ENCODE results near the gene MYO7A.

MYO7A gene

DNA sequence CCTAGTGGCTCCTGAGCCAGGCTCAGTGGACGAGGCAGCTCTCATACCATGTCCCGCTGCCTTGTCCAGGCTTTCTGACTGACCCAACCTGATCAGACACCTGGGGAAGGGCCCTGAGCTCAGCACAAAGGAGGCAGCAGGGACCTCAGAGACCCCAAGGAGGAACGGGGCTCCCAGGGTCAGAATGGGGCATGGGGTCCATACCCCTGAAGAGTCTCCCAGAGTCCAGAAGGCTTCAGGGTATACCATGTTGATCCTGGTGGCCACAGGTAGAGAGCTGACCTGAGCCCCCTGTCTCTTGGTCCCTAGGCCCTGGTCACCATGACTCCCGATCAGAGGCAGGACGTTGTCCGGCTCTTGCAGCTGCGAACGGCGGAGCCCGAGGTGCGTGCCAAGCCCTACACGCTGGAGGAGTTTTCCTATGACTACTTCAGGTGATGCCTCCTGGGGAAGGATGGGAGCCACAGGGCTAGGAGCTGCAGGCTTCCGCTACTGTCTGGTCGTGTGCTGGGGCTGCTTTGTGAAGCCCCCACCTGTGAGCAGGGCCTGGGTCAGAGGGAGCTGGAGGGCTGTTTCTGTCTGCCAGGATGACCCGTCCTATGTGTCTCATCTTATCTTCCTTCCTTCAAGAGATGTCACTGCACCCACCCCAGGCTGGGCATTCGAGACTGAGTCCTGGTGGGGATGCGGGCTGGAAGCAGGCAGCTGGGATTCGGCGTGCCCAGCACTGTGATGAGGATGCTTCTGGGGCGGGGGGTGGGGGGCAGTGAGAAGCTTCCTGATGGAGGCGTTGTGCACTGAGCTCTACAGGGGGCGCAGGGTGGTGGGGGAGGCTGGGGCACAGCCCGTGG, 74.2 kb downstream of the MYO7A start:
- no peak for DNase-seq (ENCODE audit: low read depth)
- H3K27me3 ChIP-seq (replicated peaks; ENCODE audit: control insufficient read depth, insufficient read depth, low read length), result no peaks in the 10 kb centered on the region
- H3K9ac ChIP-seq (ENCODE audit: low read length), result no peak overlapping the region
- H3K4me1 ChIP-seq (ENCODE audit: control insufficient read depth, insufficient read depth, low read length), result no peaks in the 10 kb centered on the region
- no peaks in the 10 kb centered on the region for H3K9me3 ChIP-seq (ENCODE audit: control insufficient read depth, low read length)
- no peak overlapping the region for H3K4me3 ChIP-seq (ENCODE audit: low read length)
- H3K36me3 ChIP-seq (ENCODE audit: control insufficient read depth, insufficient read depth, low read length, severe bottlenecking), result no peaks in the 10 kb centered on the region

DNA sequence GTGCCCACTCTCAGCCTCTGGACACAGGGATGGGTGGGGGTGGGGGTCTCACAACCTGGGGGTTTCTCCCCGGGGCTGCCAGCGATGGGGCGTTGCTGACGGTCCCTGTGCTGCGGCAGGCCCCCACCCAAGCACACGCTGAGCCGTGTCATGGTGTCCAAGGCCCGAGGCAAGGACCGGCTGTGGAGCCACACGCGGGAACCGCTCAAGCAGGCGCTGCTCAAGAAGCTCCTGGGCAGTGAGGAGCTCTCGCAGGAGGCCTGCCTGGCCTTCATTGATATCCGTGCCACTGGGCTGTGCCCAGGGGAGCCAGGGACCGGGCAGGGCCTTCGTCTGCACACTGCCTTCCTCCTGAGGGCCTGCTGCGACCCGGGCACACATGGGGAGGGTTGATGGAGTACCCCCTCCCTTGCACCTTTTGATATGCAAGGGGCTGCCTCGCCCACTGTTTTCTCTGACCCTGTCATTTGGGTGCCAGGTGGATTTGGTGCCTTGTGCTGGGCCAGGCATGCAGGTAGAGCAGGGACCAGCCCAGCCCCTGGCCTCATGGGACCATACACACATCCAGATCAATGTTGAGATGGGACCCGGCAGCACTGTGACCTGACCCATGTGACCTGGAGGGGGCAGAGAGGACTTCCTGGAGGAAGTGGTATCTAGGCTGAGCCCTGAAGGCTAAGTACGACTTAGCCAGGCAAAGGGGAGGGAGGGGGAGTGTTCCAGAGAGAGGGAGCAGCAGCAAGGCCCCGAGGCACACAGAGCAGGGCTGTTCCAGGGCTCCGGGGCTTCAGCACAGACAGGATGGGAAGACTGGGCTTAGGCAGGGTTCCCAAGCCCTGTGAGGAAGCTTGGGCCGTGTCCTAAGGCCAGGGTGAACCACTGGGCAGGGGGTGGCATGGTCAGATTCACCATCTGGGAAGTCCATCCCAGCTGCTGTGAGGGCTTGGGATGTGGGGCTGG, 75.2 kb downstream of the MYO7A start:
- no peak for DNase-seq (ENCODE audit: low read depth)
- no peaks in the 10 kb centered on the region for H3K9me3 ChIP-seq (ENCODE audit: control insufficient read depth, low read length)
- H3K4me1 ChIP-seq (ENCODE audit: control insufficient read depth, insufficient read depth, low read length), result peaks cover 6% of the 10 kb centered on the region
- H3K9ac ChIP-seq (ENCODE audit: low read length), result no peak overlapping the region
- H3K4me3 ChIP-seq (ENCODE audit: low read length), result no peak overlapping the region
- H3K27me3 ChIP-seq (replicated peaks; ENCODE audit: control insufficient read depth, insufficient read depth, low read length), result no peaks in the 10 kb centered on the region
- H3K36me3 ChIP-seq (ENCODE audit: control insufficient read depth, insufficient read depth, low read length, severe bottlenecking), result no peaks in the 10 kb centered on the region

DNA sequence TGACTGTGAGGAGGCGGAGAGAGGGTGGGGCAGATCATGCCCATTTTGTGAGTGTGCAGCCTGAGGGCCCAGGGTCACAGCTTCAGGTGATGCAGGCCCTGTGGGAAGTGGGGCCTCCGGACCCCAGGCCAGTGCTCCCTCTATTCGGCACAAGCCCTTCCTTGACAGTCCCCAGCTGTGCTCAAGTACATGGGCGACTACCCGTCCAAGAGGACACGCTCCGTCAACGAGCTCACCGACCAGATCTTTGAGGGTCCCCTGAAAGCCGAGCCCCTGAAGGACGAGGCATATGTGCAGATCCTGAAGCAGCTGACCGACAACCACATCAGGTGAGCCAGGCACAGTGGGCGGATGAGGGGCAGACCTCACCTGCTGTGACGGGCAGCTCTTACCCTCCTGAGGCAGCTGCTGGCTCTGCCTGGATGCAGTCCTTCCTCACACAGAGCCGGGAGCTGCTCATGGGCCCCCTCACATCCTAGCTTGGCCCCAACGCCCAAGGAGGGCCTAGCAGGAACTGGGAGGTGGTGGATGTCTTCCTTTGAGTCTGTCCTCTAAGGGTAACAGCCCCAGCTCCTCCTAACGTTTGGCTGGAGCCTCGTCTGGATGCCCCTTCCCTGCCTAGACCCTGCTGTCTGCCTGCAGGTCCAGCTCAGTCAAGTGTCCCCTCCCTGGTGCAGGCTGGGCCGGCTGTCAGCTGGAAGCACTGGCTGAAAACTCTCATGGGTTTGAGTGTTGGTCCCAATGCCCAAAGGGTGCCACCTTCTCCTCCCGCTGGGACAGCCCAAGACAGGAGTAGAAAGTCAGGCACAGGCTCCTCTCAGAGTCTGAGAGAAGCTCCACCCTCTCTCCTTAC, 76.1 kb downstream of the MYO7A start:
- Histone ChIP-seq H3K9me3 (ENCODE audit: control insufficient read depth, low read length) (no peaks in the 10 kb centered on the region), H3K27me3 (replicated peaks; ENCODE audit: control insufficient read depth, insufficient read depth, low read length) (no peaks in the 10 kb centered on the region), H3K9ac (ENCODE audit: low read length) (no peak overlapping the region), H3K4me1 (ENCODE audit: control insufficient read depth, insufficient read depth, low read length) (peaks cover 7% of the 10 kb centered on the region), H3K4me3 (ENCODE audit: low read length) (no peak overlapping the region), H3K36me3 (ENCODE audit: control insufficient read depth, insufficient read depth, low read length, severe bottlenecking) (no peaks in the 10 kb centered on the region)
- DNase-seq (ENCODE audit: low read depth), result no peak

GRCh38 chr11:77204754-77205466, 76.9 kb downstream of the MYO7A start:
- Histone ChIP-seq H3K4me1 (ENCODE audit: control insufficient read depth, insufficient read depth, low read length) (peaks cover 7% of the 10 kb centered on the region), H3K9me3 (ENCODE audit: control insufficient read depth, low read length) (no peaks in the 10 kb centered on the region), H3K36me3 (ENCODE audit: control insufficient read depth, insufficient read depth, low read length, severe bottlenecking) (no peaks in the 10 kb centered on the region), H3K9ac (ENCODE audit: low read length) (no peak overlapping the region), H3K4me3 (ENCODE audit: low read length) (no peak overlapping the region), H3K27me3 (replicated peaks; ENCODE audit: control insufficient read depth, insufficient read depth, low read length) (no peaks in the 10 kb centered on the region)
- no peak for DNase-seq (ENCODE audit: low read depth)

DNA sequence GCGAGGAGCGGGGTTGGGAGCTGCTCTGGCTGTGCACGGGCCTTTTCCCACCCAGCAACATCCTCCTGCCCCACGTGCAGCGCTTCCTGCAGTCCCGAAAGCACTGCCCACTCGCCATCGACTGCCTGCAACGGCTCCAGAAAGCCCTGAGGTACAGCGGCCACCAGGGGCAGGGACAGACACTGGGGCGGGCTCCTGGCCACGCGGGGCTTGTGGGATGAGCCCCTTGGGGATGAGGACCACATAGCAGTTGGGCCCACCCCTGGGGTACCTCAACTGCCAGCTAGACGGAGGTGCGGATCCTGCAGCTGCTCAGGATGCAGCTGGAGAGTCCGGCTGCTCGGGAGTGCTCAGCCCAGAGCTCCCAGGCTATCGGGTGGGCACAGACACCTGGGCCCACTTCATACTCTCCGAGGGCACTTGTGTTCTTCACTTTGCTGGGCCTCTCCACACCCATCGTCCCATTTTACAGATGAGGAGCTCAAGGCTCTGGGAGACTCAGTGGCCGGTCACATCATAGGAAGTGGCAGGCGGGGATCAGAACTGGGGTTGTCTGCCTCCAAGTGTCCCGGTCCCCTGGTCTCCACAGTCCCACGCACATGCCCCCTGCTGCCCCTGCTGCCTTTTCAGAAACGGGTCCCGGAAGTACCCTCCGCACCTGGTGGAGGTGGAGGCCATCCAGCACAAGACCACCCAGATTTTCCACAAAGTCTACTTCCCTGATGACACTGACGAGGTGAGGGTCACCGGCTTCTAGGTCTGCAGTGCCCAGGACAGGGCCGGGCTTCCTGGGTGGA, 77.6 kb downstream of the MYO7A start:
- H3K4me3 ChIP-seq (ENCODE audit: low read length), result no peak overlapping the region
- no peak overlapping the region for H3K9ac ChIP-seq (ENCODE audit: low read length)
- no peaks in the 10 kb centered on the region for H3K9me3 ChIP-seq (ENCODE audit: control insufficient read depth, low read length)
- H3K4me1 ChIP-seq (ENCODE audit: control insufficient read depth, insufficient read depth, low read length), result peaks cover 7% of the 10 kb centered on the region
- H3K36me3 ChIP-seq (ENCODE audit: control insufficient read depth, insufficient read depth, low read length, severe bottlenecking), result no peaks in the 10 kb centered on the region
- DNase-seq (ENCODE audit: low read depth), result no peak
- H3K27me3 ChIP-seq (replicated peaks; ENCODE audit: control insufficient read depth, insufficient read depth, low read length), result no peaks in the 10 kb centered on the region

DNA sequence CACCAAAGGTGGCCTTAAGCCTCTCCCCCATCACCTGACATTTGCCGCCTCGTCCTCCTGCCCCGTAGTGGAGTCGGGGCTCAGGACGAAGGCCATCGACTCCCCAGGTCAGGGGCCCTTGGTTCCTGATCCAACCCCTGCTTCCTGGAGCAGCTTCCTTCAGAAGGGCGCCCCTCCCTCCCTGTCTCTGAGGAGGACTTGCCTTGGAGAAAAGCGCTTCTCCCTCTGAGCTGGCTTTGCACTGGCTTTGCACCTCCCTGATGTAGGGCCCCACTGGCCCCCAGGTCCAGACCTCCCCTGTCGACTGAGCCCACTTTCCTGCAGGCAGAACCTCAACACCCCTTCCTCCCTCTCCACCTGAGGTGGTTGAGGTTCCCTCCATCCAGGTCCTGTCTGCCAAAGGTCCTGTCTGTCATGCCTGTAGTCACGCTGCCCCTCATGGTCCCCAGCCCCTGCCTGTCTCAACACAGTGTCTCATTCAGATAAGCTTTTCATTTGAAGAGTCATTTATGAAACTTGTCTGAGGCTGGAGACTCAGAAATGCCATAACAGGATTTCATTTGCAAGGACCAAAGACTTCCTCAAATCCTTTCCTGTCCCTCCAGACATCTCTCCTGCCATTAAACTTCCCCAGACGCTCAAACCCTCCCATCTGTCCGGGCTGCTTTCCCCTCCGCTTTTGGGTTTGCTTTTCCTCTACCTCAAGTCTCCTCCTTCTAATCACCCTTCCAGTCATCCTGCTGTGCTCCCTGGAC, 78.4 kb downstream of the MYO7A start:
- no peak for DNase-seq (ENCODE audit: low read depth)
- Histone ChIP-seq H3K9ac (ENCODE audit: low read length) (no peak overlapping the region), H3K9me3 (ENCODE audit: control insufficient read depth, low read length) (no peaks in the 10 kb centered on the region), H3K27me3 (replicated peaks; ENCODE audit: control insufficient read depth, insufficient read depth, low read length) (no peaks in the 10 kb centered on the region), H3K4me1 (ENCODE audit: control insufficient read depth, insufficient read depth, low read length) (peaks cover 7% of the 10 kb centered on the region), H3K4me3 (ENCODE audit: low read length) (no peak overlapping the region), H3K36me3 (ENCODE audit: control insufficient read depth, insufficient read depth, low read length, severe bottlenecking) (no peaks in the 10 kb centered on the region)

DNA sequence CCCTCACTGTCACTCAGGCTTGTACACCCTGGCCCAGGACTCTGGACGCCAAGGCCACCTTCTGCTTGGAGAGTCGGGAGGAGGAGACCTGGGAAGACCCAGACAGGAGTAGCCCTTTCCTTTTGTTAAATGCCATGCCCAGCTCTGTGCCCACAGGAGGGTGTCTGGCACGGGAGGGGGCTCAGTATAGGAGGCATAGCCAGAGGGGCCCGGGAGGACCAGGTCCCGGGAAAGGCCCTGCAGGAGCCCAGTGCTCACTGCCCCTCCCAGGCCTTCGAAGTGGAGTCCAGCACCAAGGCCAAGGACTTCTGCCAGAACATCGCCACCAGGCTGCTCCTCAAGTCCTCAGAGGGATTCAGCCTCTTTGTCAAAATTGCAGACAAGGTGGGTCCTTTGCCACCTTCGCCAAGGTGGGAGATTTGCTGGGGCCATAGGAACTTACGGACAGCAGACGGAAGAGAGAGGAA, 79.0 kb downstream of the MYO7A start:
- no peak for DNase-seq (ENCODE audit: low read depth)
- Histone ChIP-seq H3K36me3 (ENCODE audit: control insufficient read depth, insufficient read depth, low read length, severe bottlenecking) (no peaks in the 10 kb centered on the region), H3K9ac (ENCODE audit: low read length) (no peak overlapping the region), H3K4me1 (ENCODE audit: control insufficient read depth, insufficient read depth, low read length) (peaks cover 7% of the 10 kb centered on the region), H3K27me3 (replicated peaks; ENCODE audit: control insufficient read depth, insufficient read depth, low read length) (no peaks in the 10 kb centered on the region), H3K9me3 (ENCODE audit: control insufficient read depth, low read length) (no peaks in the 10 kb centered on the region), H3K4me3 (ENCODE audit: low read length) (no peak overlapping the region)

DNA sequence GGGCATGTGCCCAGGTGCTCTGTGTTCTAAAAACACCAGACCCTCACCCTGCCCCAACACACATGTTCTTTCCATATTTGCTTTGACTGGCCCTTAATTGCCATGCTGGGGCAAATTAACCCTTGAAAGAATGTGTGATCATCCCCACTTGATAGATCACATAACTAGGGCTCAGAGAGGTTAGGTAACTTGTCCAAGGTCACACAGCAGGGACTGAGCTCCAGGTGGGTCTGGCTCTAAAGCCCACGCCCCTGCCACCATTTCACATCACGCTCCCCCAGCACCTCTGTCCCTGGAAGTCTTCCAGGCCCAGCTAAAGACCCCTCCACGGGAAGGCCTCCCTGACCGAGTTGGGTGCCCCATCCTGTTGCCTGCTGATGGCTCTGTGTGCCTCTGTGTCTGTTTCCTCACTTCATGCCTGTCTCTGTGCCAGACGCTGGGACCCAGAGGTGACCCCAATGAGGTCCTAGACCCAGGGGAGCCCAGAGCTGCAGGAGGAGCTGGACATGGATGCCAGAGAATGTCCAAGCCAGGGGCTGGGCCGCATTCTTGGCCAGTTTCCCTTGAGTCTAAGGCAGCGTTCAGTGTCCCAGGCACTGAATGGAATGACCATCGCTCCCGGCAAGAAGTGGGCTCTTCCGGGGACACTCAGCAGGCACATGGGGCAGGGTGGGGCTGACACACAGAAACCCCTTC, 79.7 kb downstream of the MYO7A start:
- Histone ChIP-seq H3K36me3 (ENCODE audit: control insufficient read depth, insufficient read depth, low read length, severe bottlenecking) (no peaks in the 10 kb centered on the region), H3K4me1 (ENCODE audit: control insufficient read depth, insufficient read depth, low read length) (peaks cover 7% of the 10 kb centered on the region), H3K27me3 (replicated peaks; ENCODE audit: control insufficient read depth, insufficient read depth, low read length) (no peaks in the 10 kb centered on the region), H3K9ac (ENCODE audit: low read length) (no peak overlapping the region), H3K9me3 (ENCODE audit: control insufficient read depth, low read length) (no peaks in the 10 kb centered on the region), H3K4me3 (ENCODE audit: low read length) (no peak overlapping the region)
- no peak for DNase-seq (ENCODE audit: low read depth)

DNA sequence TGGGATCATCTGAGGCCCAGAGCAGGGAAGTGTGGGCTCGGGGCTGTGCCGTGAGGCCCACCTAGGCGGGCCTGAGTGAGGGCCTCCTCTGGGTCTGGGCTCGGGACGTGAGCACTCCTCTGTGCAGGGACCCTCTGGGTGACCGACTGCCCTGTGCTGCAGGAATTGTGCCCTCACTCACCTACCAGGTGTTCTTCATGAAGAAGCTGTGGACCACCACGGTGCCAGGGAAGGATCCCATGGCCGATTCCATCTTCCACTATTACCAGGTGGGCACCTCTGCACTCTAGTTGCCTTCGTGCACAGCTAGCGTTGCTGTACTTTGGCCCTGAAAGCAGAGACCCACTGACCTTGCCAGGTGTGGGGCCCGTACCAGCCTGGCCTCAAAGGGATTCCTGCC, 80.5 kb downstream of the MYO7A start:
- H3K9me3 ChIP-seq (ENCODE audit: control insufficient read depth, low read length), result no peaks in the 10 kb centered on the region
- peaks cover 7% of the 10 kb centered on the region for H3K4me1 ChIP-seq (ENCODE audit: control insufficient read depth, insufficient read depth, low read length)
- DNase-seq (ENCODE audit: low read depth), result no peak
- H3K4me3 ChIP-seq (ENCODE audit: low read length), result no peak overlapping the region
- H3K9ac ChIP-seq (ENCODE audit: low read length), result no peak overlapping the region
- H3K36me3 ChIP-seq (ENCODE audit: control insufficient read depth, insufficient read depth, low read length, severe bottlenecking), result no peaks in the 10 kb centered on the region
- H3K27me3 ChIP-seq (replicated peaks; ENCODE audit: control insufficient read depth, insufficient read depth, low read length), result no peaks in the 10 kb centered on the region

Data from adipocyte (in vitro differentiated cells).